HCT116 (cell line): ENCODE results near the gene RHOG. TPM values are rescaled to one million over a fixed set of nuclear protein-coding genes. Genes with fewer than 3 reads are reported as not detected.

ENCODE experiments used
- ATAC-seq: fragments of 200-7000 bp; cut with Tn5 transposase; 2 replicates; pipeline ENCODE4 v1.9.1; 2020; ENCODE audit warnings: mild to moderate bottlenecking, moderate library complexity
- BruUV-seq: library from RNA; stranded (reverse); fragments of 400-500 nt; replicated peaks from 2 replicates; lab custom pipeline; 2021; lab: Mats Ljungman, UMichigan
- CTCF ChIA-PET: fragments of 300-600 bp; sonication (Branson Sonifier 250); formaldehyde crosslinking; loops from one replicate; lab custom pipeline; 2021; ENCODE audit warnings: antibody characterized with exemption; lab: Charles Lee
- POLR2A ChIA-PET: fragments of 300-600, 350-600 bp; sonication (Branson Sonifier 250); formaldehyde crosslinking; loops from one replicate; lab custom pipeline; 2021; ENCODE audit warnings: antibody characterized with exemption; lab: Charles Lee
- RAD21 ChIA-PET, 2 experiments: fragments of 300-600 bp; sonication (Branson Sonifier 250); formaldehyde crosslinking; loops; one replicate each; lab custom pipeline; 2023; ENCODE audit warnings: low total read pairs in 2 of 2; ENCODE audit not compliant: uncharacterized antibody in 2 of 2, unreplicated experiment in 2 of 2, low non-redundant PET in 1 of 2; lab: Charles Lee
- DNase-seq: peaks from one replicate; pipeline ENCODE4 v3.0.0-alpha.2; 2010; ENCODE audit warnings: low read depth, low spot score
- H2AFZ ChIP-seq: fragments of 200-600 bp; shearing (Covaris generic), sonication (generic); 2 replicates; pipeline ENCODE4 v1.6.1; 2017; ENCODE audit warnings: low read depth, mixed run types, mixed read lengths, antibody characterized with exemption, low read length; ENCODE audit not compliant: poor library complexity, severe bottlenecking
- H3K27ac ChIP-seq: 2 replicates; pipeline ENCODE4 v1.5.1; 2012; ENCODE audit warnings: low read depth, low read length
- H3K27me3 ChIP-seq: fragments of 200-600 bp; sonication (generic); 2 replicates; pipeline ENCODE4 v1.6.1; 2016; ENCODE audit warnings: mixed run types, low read length, mixed read lengths; ENCODE audit not compliant: insufficient read depth
- H3K36me3 ChIP-seq, 2 experiments: fragments of 200-500 bp in 1 of 2; fragments of 200-600 bp in 1 of 2; sonication (Bioruptor generic) in 1 of 2; sonication (generic) in 1 of 2; 2 replicates each; pipeline versions ENCODE4 v1.5.1 to v1.6.1; 2014 to 2016; ENCODE audit warnings: low read length in 2 of 2, inconsistent platforms in 1 of 2, mixed read lengths in 1 of 2, mixed run types in 1 of 2; ENCODE audit not compliant: insufficient read depth in 2 of 2, control insufficient read depth in 1 of 2
- H3K4me1 ChIP-seq, 2 experiments: fragments of 200-600 bp in 1 of 2; sonication (generic) in 1 of 2; 2 replicates each; pipeline versions ENCODE4 v1.5.1 to v1.6.1; 2012 to 2017; ENCODE audit warnings: low read length in 2 of 2, inconsistent platforms in 1 of 2, mild to moderate bottlenecking in 1 of 2, mixed read lengths in 1 of 2, mixed run types in 1 of 2, moderate library complexity in 1 of 2; ENCODE audit not compliant: insufficient read depth in 2 of 2, control insufficient read depth in 1 of 2
- H3K4me2 ChIP-seq: fragments of 200-600 bp; sonication (generic); 2 replicates; pipeline ENCODE4 v1.6.1; 2017; ENCODE audit warnings: mixed run types, low read length, mixed read lengths
- H3K4me3 ChIP-seq, 2 experiments: fragments of 200-600 bp in 1 of 2; sonication (generic) in 1 of 2; replicated peaks in 1 of 2; 2 replicates each; pipeline ENCODE4 v1.5.1; 2011 to 2016; ENCODE audit warnings: low read length in 2 of 2, control low read depth in 1 of 2, low read depth in 1 of 2, mild to moderate bottlenecking in 1 of 2, mixed read lengths in 1 of 2, mixed run types in 1 of 2
- H3K79me2 ChIP-seq: fragments of 200-600 bp; sonication (generic); 2 replicates; pipeline ENCODE4 v1.6.1; 2017; ENCODE audit warnings: mild to moderate bottlenecking, mixed run types, low read length, moderate library complexity, mixed read lengths; ENCODE audit not compliant: insufficient read depth
- H3K9ac ChIP-seq: fragments of 200-600 bp; sonication (generic); 2 replicates; pipeline ENCODE4 v1.6.1; 2016; ENCODE audit warnings: low read length, mixed read lengths
- H3K9me2 ChIP-seq: fragments of 200-600 bp; sonication (generic), shearing (Covaris generic); 2 replicates; pipeline ENCODE4 v1.6.1; 2017; ENCODE audit warnings: mixed run types, mild to moderate bottlenecking, moderate library complexity; ENCODE audit not compliant: insufficient read depth
- H3K9me3 ChIP-seq, 2 experiments: fragments of 200-500 bp in 1 of 2; fragments of 200-600 bp in 1 of 2; sonication (Bioruptor generic) in 1 of 2; sonication (generic) in 1 of 2; 2 replicates each; pipeline ENCODE4 v1.6.1; 2014 to 2017; ENCODE audit warnings: low read length in 2 of 2, mixed read lengths in 2 of 2, inconsistent platforms in 1 of 2, low read depth in 1 of 2, mild to moderate bottlenecking in 1 of 2, mixed run types in 1 of 2, moderate library complexity in 1 of 2; ENCODE audit not compliant: control insufficient read depth in 1 of 2, insufficient read depth in 1 of 2
- H4K20me1 ChIP-seq: fragments of 200-600 bp; sonication (generic), shearing (Covaris generic); 2 replicates; pipeline ENCODE4 v1.6.1; 2017; ENCODE audit warnings: mixed run types, mild to moderate bottlenecking, moderate library complexity; ENCODE audit not compliant: insufficient read depth
- CBX3 ChIP-seq: IDR thresholded peaks from 2 replicates; pipeline ENCODE4 v1.6.1; 2012; ENCODE audit warnings: low read depth
- CEBPB ChIP-seq: IDR thresholded peaks from 2 replicates; pipeline ENCODE4 v1.6.1; 2012; ENCODE audit warnings: low read depth
- EGR1 ChIP-seq: IDR thresholded peaks from 2 replicates; pipeline ENCODE4 v1.6.1; 2012; ENCODE audit warnings: low read depth
- EZH2 ChIP-seq: fragments of 200-600 bp; sonication (generic); IDR thresholded peaks from 2 replicates; pipeline ENCODE4 v1.6.1; 2017; ENCODE audit warnings: antibody characterized with exemption, mixed run types
- EZH2phosphoT487 ChIP-seq: fragments of 200-600 bp; IDR thresholded peaks from 2 replicates; pipeline ENCODE4 v1.6.1; 2018; ENCODE audit warnings: antibody characterized with exemption, borderline replicate concordance
- FOSL1 ChIP-seq: IDR thresholded peaks from 2 replicates; pipeline ENCODE4 v1.6.1; 2012; ENCODE audit warnings: low read depth
- SIN3A ChIP-seq: IDR thresholded peaks from 2 replicates; pipeline ENCODE4 v1.6.1; 2012; ENCODE audit warnings: low read depth
- SRF ChIP-seq: IDR thresholded peaks from 2 replicates; pipeline ENCODE4 v1.6.1; 2012; ENCODE audit warnings: low read depth
- YY1 ChIP-seq: IDR thresholded peaks from 2 replicates; pipeline ENCODE4 v1.6.1; 2011; ENCODE audit warnings: low read length, low read depth, moderate library complexity, mild to moderate bottlenecking; ENCODE audit not compliant: insufficient replicate concordance; ENCODE audit errors: extremely low read depth
- ZFX ChIP-seq: fragments of 450-650 bp; IDR thresholded peaks from 2 replicates; pipeline ENCODE4 v1.6.1; 2017
- intact Hi-C: fragments of 100-400 bp; cut with micrococcal nuclease; formaldehyde crosslinking; loops from 2 replicates; pipeline ENCODE4 v1.10.0; 2022
- total RNA-seq: library from RNA; stranded (reverse); gene quantifications from one replicate; pipeline ENCODE4 v1.2.1, GENCODE V29; 2021; ENCODE audit not compliant: unreplicated experiment
- TF ChIP-seq, protein P1 (sequence below): IDR thresholded peaks from 2 replicates; pipeline ENCODE4 v1.6.1; 2011; ENCODE audit warnings: mild to moderate bottlenecking, low read length, moderate library complexity; ENCODE audit not compliant: insufficient replicate concordance; ENCODE audit errors: extremely low read depth
- TF ChIP-seq, protein P2 (sequence below), 3 experiments: fragments of 200-600 bp in 1 of 3; sonication (generic) in 1 of 3; IDR thresholded peaks in 2 of 3; conservative IDR thresholded peaks in 1 of 3; 2 replicates each; pipeline ENCODE4 v1.5.1; 2012 to 2017; ENCODE audit warnings: low read depth in 2 of 3, low read length in 2 of 3, antibody characterized with exemption in 1 of 3, borderline replicate concordance in 1 of 3, control low read depth in 1 of 3, mild to moderate bottlenecking in 1 of 3, mixed read lengths in 1 of 3, mixed run types in 1 of 3, moderate library complexity in 1 of 3; ENCODE audit not compliant: insufficient read depth in 1 of 3
- TF ChIP-seq, protein P3 (sequence below): IDR thresholded peaks from 2 replicates; pipeline ENCODE4 v1.6.1; 2012
- TF ChIP-seq, protein P4 (sequence below): IDR thresholded peaks from 2 replicates; pipeline ENCODE4 v1.6.1; 2012; ENCODE audit warnings: low read depth

Gene RHOG
- total RNA-seq, 1 experiment from 2014 or later: 49.1 TPM

DNA sequence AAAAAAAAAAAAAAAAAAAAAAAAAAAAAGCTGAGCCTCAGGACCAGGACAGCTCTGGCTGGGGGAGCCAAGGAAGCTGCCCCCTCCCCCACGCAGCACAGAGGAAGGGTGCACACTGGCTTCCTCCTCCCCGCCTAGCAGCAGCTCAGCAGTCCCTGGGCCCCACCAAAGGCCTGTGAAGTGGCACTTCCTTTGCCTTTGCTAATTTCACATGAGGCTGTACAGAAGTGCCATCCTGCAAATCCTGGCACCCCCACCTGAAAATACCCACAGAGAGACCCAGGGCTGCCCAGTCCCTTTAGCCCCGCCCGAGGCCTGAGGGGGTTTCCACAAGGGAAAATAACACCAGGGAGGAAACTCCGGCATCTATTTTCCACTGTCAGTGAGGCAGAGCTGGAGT, 3.9 kb downstream of the RHOG start:
- H3K79me2 ChIP-seq: peaks cover 83% of the 10 kb centered on the region
- H3K4me3 ChIP-seq: no peak overlapping the region
- intact Hi-C loops: no loop called here
- DNase-seq (no peak), ATAC-seq (no peak)
- H2AFZ ChIP-seq: no peak overlapping the region
- H4K20me1 ChIP-seq: no peaks in the 10 kb centered on the region
- H3K9me2 ChIP-seq: no peaks in the 10 kb centered on the region
- H3K27ac ChIP-seq: no peak overlapping the region
- no peaks in the 10 kb centered on the region for H3K9me3 ChIP-seq
- no peak for TF ChIP-seq EZH2
- TF ChIP-seq FOSL1: no peak
- TF ChIP-seq ZFX: no peak
- TF ChIP-seq, protein P1, sequence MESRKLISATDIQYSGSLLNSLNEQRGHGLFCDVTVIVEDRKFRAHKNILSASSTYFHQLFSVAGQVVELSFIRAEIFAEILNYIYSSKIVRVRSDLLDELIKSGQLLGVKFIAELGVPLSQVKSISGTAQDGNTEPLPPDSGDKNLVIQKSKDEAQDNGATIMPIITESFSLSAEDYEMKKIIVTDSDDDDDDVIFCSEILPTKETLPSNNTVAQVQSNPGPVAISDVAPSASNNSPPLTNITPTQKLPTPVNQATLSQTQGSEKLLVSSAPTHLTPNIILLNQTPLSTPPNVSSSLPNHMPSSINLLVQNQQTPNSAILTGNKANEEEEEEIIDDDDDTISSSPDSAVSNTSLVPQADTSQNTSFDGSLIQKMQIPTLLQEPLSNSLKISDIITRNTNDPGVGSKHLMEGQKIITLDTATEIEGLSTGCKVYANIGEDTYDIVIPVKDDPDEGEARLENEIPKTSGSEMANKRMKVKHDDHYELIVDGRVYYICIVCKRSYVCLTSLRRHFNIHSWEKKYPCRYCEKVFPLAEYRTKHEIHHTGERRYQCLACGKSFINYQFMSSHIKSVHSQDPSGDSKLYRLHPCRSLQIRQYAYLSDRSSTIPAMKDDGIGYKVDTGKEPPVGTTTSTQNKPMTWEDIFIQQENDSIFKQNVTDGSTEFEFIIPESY: no peak
- no peak for TF ChIP-seq EGR1
- TF ChIP-seq, protein P2, sequence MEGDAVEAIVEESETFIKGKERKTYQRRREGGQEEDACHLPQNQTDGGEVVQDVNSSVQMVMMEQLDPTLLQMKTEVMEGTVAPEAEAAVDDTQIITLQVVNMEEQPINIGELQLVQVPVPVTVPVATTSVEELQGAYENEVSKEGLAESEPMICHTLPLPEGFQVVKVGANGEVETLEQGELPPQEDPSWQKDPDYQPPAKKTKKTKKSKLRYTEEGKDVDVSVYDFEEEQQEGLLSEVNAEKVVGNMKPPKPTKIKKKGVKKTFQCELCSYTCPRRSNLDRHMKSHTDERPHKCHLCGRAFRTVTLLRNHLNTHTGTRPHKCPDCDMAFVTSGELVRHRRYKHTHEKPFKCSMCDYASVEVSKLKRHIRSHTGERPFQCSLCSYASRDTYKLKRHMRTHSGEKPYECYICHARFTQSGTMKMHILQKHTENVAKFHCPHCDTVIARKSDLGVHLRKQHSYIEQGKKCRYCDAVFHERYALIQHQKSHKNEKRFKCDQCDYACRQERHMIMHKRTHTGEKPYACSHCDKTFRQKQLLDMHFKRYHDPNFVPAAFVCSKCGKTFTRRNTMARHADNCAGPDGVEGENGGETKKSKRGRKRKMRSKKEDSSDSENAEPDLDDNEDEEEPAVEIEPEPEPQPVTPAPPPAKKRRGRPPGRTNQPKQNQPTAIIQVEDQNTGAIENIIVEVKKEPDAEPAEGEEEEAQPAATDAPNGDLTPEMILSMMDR (IDR thresholded peaks at IDR 0.05 in 2 of 3, conservative IDR thresholded peaks at IDR 0.05 in 1 of 3; ENCODE audit: borderline replicate concordance in 1 of 3, insufficient read depth in 1 of 3, low read depth in 2 of 3, low read length in 2 of 3): no peak
- TF ChIP-seq CEBPB: no peak
- no peak for TF ChIP-seq SIN3A
- no peak for TF ChIP-seq EZH2phosphoT487
- TF ChIP-seq, protein P3, sequence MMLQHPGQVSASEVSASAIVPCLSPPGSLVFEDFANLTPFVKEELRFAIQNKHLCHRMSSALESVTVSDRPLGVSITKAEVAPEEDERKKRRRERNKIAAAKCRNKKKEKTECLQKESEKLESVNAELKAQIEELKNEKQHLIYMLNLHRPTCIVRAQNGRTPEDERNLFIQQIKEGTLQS: no peak
- TF ChIP-seq, protein P4, sequence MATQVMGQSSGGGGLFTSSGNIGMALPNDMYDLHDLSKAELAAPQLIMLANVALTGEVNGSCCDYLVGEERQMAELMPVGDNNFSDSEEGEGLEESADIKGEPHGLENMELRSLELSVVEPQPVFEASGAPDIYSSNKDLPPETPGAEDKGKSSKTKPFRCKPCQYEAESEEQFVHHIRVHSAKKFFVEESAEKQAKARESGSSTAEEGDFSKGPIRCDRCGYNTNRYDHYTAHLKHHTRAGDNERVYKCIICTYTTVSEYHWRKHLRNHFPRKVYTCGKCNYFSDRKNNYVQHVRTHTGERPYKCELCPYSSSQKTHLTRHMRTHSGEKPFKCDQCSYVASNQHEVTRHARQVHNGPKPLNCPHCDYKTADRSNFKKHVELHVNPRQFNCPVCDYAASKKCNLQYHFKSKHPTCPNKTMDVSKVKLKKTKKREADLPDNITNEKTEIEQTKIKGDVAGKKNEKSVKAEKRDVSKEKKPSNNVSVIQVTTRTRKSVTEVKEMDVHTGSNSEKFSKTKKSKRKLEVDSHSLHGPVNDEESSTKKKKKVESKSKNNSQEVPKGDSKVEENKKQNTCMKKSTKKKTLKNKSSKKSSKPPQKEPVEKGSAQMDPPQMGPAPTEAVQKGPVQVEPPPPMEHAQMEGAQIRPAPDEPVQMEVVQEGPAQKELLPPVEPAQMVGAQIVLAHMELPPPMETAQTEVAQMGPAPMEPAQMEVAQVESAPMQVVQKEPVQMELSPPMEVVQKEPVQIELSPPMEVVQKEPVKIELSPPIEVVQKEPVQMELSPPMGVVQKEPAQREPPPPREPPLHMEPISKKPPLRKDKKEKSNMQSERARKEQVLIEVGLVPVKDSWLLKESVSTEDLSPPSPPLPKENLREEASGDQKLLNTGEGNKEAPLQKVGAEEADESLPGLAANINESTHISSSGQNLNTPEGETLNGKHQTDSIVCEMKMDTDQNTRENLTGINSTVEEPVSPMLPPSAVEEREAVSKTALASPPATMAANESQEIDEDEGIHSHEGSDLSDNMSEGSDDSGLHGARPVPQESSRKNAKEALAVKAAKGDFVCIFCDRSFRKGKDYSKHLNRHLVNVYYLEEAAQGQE: no peak
- no peak for TF ChIP-seq SRF
- no peak for TF ChIP-seq CBX3
- TF ChIP-seq YY1: no peak
- CTCF ChIA-PET: interaction anchor here (1.5 kb wide), 1 partner anchor 13 kb away, joined by 4 read pairs; no protein-coding TSS in a partner anchor
- POLR2A ChIA-PET: interaction anchor here (0.8 kb wide), 1 partner anchor 18 kb away, joined by 3 read pairs; the partner anchor contains the start of gene STIM1
- no TSS peak for BruUV-seq
- no peak overlapping the region for H3K4me2 ChIP-seq
- no peak overlapping the region for H3K9ac ChIP-seq
- peaks cover 2 to 5% of the 10 kb centered on the region in 2 experiments; a peak in 1 of 4 replicates for H3K36me3 ChIP-seq
- no peaks in the 10 kb centered on the region for H3K27me3 ChIP-seq
- RAD21 ChIA-PET: no interaction called here
- peaks cover 10 to 33% of the 10 kb centered on the region in 2 experiments for H3K4me1 ChIP-seq
